ENCODE results near the gene SORCS1. TPM values are rescaled to one million over a fixed set of nuclear protein-coding genes. Genes with fewer than 3 reads are reported as not detected.

The SORCS1 gene
- total and polyA plus RNA-seq, 2 of the 13 experiments (the other 11 are each of a cell fraction or from before 2014, with no cell fraction given): not detected

- POLR2A ChIA-PET: no interaction called here
- in situ Hi-C loops (cut with HindIII; ENCODE audit: extremely low pct_ligation_motif_present, low pct_unique_long_range_greater_than_20kb) (no loop called here), intact Hi-C loops (cut with micrococcal nuclease; ENCODE audit: unreplicated experiment) (no loop called here)
- no peaks in the 10 kb centered on the region for H3K4me1 ChIP-seq (ENCODE audit: insufficient read depth, low read length)
- no peaks in the 10 kb centered on the region for H3K79me2 ChIP-seq (ENCODE audit: insufficient read depth, low read length)
- H3K27me3 ChIP-seq (ENCODE audit: control insufficient read depth in 1 of 2, insufficient read depth in 2 of 2, low read length in 2 of 2): no peaks in the 10 kb centered on the region
- WGBS (ENCODE audit: low lambda C conversion rate): 7% methylated on average over 1 of the region's 1 CpG
- BruUV-seq (replicated peaks): no TSS peak
- H3K9ac ChIP-seq (ENCODE audit: insufficient read depth, low read depth, low read length): no peak overlapping the region
- FAIRE-seq (no peak), DNase-seq (ENCODE audit: low spot score) (no peak), ATAC-seq (no peak)
- H4K20me1 ChIP-seq (ENCODE audit: insufficient read depth, low read length): no peaks in the 10 kb centered on the region
- TF ChIP-seq ZMAT5 (CRISPR knock-in tag; IDR thresholded peaks at IDR 0.05; ENCODE audit: borderline replicate concordance, low read depth) (no peak), ZNF431 (CRISPR knock-in tag; IDR thresholded peaks at IDR 0.05; ENCODE audit: borderline replicate concordance, low read depth) (no peak), MYNN (CRISPR knock-in tag; IDR thresholded peaks at IDR 0.05; ENCODE audit: low read depth) (no peak), KLF16 (CRISPR knock-in tag; IDR thresholded peaks at IDR 0.05) (no peak), ZNF576 (CRISPR knock-in tag; IDR thresholded peaks at IDR 0.05) (no peak), HNF1A (IDR thresholded peaks at IDR 0.05; ENCODE audit: low read depth) (no peak), HNF1A (CRISPR knock-in tag; IDR thresholded peaks at IDR 0.05; ENCODE audit: borderline replicate concordance) (no peak), GRHL1 (CRISPR knock-in tag; conservative IDR thresholded peaks at IDR 0.05) (no peak), ZNF687 (CRISPR knock-in tag; IDR thresholded peaks at IDR 0.05) (no peak), MED8 (CRISPR knock-in tag; IDR thresholded peaks at IDR 0.05; ENCODE audit: insufficient replicate concordance) (no peak), ZNF678 (CRISPR knock-in tag; IDR thresholded peaks at IDR 0.05) (no peak), HNF4A (CRISPR knock-in tag; IDR thresholded peaks at IDR 0.05) (no peak), MEIS1 (CRISPR knock-in tag; IDR thresholded peaks at IDR 0.05; ENCODE audit: borderline replicate concordance) (no peak), ZNF672 (CRISPR knock-in tag; IDR thresholded peaks at IDR 0.05) (no peak)
- CTCF ChIA-PET (ENCODE audit: low intra/inter-chr PET ratio, low total read pairs): no interaction called here
- no peak overlapping the region for H2AFZ ChIP-seq (ENCODE audit: low read length)
- no peak overlapping the region for H3K4me3 ChIP-seq (replicated peaks in 1 of 3; ENCODE audit: insufficient read depth in 1 of 3, low read depth in 2 of 3, low read length in 3 of 3)
- no peaks in the 10 kb centered on the region for H3K36me3 ChIP-seq (replicated peaks in 1 of 2; ENCODE audit: control insufficient read depth in 1 of 2, insufficient read depth in 2 of 2, low read length in 2 of 2)
- H3K27ac ChIP-seq (ENCODE audit: extremely low read length, insufficient read depth, low read length): no peak overlapping the region
- no peak overlapping the region for H3K4me2 ChIP-seq (ENCODE audit: low read depth, low read length)
- peaks cover 67% of the 10 kb centered on the region for H3K9me3 ChIP-seq (ENCODE audit: low read length)
Measured at GRCh38 chr10:107051769-107052168, 112.7 kb downstream of the SORCS1 start.

Data from HepG2 (cell line).